HepG2 (cell line): Measurements from ENCODE around the gene ESRRB. TPM values are rescaled to one million over a fixed set of nuclear protein-coding genes. Genes with fewer than 3 reads are reported as not detected.

Experiments used
- ATAC-seq: fragments of 200-7000 bp; cut with Tn5 transposase; 3 replicates; pipeline ENCODE4 v1.9.1; 2020; ENCODE audit warnings: mild to moderate bottlenecking, moderate library complexity
- BruUV-seq: library from RNA; stranded (reverse); fragments of 400-500 nt; replicated peaks from 2 replicates; lab custom pipeline; 2021; lab: Mats Ljungman, UMichigan
- CTCF ChIA-PET: fragments of 300-600 bp; formaldehyde crosslinking; extraction: SDS; loops from one replicate; lab custom pipeline; 2021; ENCODE audit warnings: low total read pairs, inconsistent platforms, low intra/inter-chr PET ratio; lab: Yijun Ruan, JAX
- POLR2A ChIA-PET: fragments of 350-600 bp; sonication (Branson Sonifier 250); formaldehyde crosslinking; loops from one replicate; lab custom pipeline; 2020; ENCODE audit warnings: antibody characterized with exemption, inconsistent platforms; lab: Yijun Ruan, JAX
- DNase-seq: peaks from one replicate; pipeline ENCODE4 v3.0.0-alpha.2; 2015; ENCODE audit warnings: low spot score
- FAIRE-seq: peaks from 3 replicates; lab custom pipeline; 2011; peaks lifted over from hg19 to GRCh38; lab: Jason Lieb, UNC
- H2AFZ ChIP-seq: one replicate; pipeline ENCODE4 v1.6.1; 2011; ENCODE audit warnings: low read length, inconsistent platforms
- H3K27ac ChIP-seq: fragments of 300-600 bp; 3 replicates; pipeline ENCODE4 v1.8.0; 2011; ENCODE audit warnings: mixed run types, mild to moderate bottlenecking, mixed read lengths, low read length, inconsistent platforms; ENCODE audit not compliant: insufficient read depth; ENCODE audit errors: extremely low read length
- H3K27me3 ChIP-seq, 2 experiments: fragments of 200-600 bp in 1 of 2; 2 replicates in 1 of 2; 3 replicates in 1 of 2; pipeline versions ENCODE4 v1.6.0 to v1.8.0; 2011; ENCODE audit warnings: low read length in 2 of 2, mild to moderate bottlenecking in 2 of 2, moderate library complexity in 2 of 2, inconsistent platforms in 1 of 2; ENCODE audit not compliant: insufficient read depth in 2 of 2, control insufficient read depth in 1 of 2
- H3K36me3 ChIP-seq, 2 experiments: fragments of 200-600 bp in 1 of 2; replicated peaks in 1 of 2; 2 replicates in 1 of 2; 3 replicates in 1 of 2; pipeline versions ENCODE4 v1.5.1 to v1.8.0; 2011; ENCODE audit warnings: low read length in 2 of 2, inconsistent platforms in 1 of 2; ENCODE audit not compliant: insufficient read depth in 2 of 2, control insufficient read depth in 1 of 2
- H3K4me1 ChIP-seq: 2 replicates; pipeline ENCODE4 v1.5.1; 2012; ENCODE audit warnings: low read length, inconsistent platforms; ENCODE audit not compliant: insufficient read depth
- H3K4me2 ChIP-seq: 2 replicates; pipeline ENCODE4 v1.6.0; 2011; ENCODE audit warnings: low read depth, low read length, inconsistent platforms
- H3K4me3 ChIP-seq, 3 experiments: fragments of 200-600 bp in 1 of 3; sonication (generic), shearing (Covaris generic) in 1 of 3; replicated peaks in 1 of 3; 2 replicates each; pipeline ENCODE4 v1.5.1; 2011 to 2016; ENCODE audit warnings: low read length in 3 of 3, inconsistent platforms in 2 of 3, low read depth in 2 of 3, mild to moderate bottlenecking in 2 of 3, control low read depth in 1 of 3, mixed read lengths in 1 of 3; ENCODE audit not compliant: insufficient read depth in 1 of 3
- H3K79me2 ChIP-seq: one replicate; pipeline ENCODE4 v1.6.1; 2011; ENCODE audit warnings: low read length, inconsistent platforms; ENCODE audit not compliant: insufficient read depth
- H3K9ac ChIP-seq: 2 replicates; pipeline ENCODE4 v1.6.0; 2011; ENCODE audit warnings: mild to moderate bottlenecking, low read depth, low read length, inconsistent platforms; ENCODE audit not compliant: insufficient read depth
- H3K9me3 ChIP-seq: 2 replicates; pipeline ENCODE4 v1.5.1; 2012; ENCODE audit warnings: mild to moderate bottlenecking, low read length
- H4K20me1 ChIP-seq: 2 replicates; pipeline ENCODE4 v1.6.0; 2011; ENCODE audit warnings: inconsistent platforms, mild to moderate bottlenecking, low read length, moderate library complexity; ENCODE audit not compliant: insufficient read depth
- GPN1 ChIP-seq: sonication (generic); formaldehyde crosslinking; IDR thresholded peaks from 2 replicates; pipeline ENCODE4 v1.5.1; 2020; ENCODE audit warnings: missing genetic modification reagents, borderline replicate concordance
- MAFG ChIP-seq: sonication (generic); formaldehyde crosslinking; IDR thresholded peaks from 2 replicates; pipeline ENCODE4 v1.5.1; 2020; ENCODE audit warnings: mild to moderate bottlenecking, missing genetic modification reagents
- NFE2L2 ChIP-seq: fragments of 150-350 bp; IDR thresholded peaks from 2 replicates; pipeline ENCODE4 v1.6.1; 2014; ENCODE audit warnings: low read length
- SKI ChIP-seq: fragments of 450-650 bp; IDR thresholded peaks from one replicate; pipeline ENCODE4 v1.6.1; 2018; ENCODE audit warnings: mild to moderate bottlenecking; ENCODE audit not compliant: partially characterized antibody
- XRCC5 ChIP-seq: fragments of 200-400 bp; formaldehyde crosslinking; optimal IDR thresholded peaks from 2 replicates; pipeline ENCODE3; 2017; ENCODE audit warnings: mild to moderate bottlenecking, low read length
- YY1 ChIP-seq: IDR thresholded peaks from 2 replicates; pipeline ENCODE4 v1.6.1; 2011; ENCODE audit warnings: low read length, low read depth, moderate library complexity, mild to moderate bottlenecking; ENCODE audit not compliant: insufficient read depth, insufficient replicate concordance
- ZFP36L2 ChIP-seq: sonication (generic); formaldehyde crosslinking; IDR thresholded peaks from 2 replicates; pipeline ENCODE4 v1.4.0; 2020; ENCODE audit warnings: missing genetic modification reagents
- ZNF10 ChIP-seq: sonication (generic); formaldehyde crosslinking; IDR thresholded peaks from 2 replicates; pipeline ENCODE4 v1.4.0; 2020; ENCODE audit warnings: mild to moderate bottlenecking, low read depth, missing genetic modification reagents, borderline replicate concordance
- ZNF17 ChIP-seq: sonication (generic); formaldehyde crosslinking; IDR thresholded peaks from 2 replicates; pipeline ENCODE4 v1.5.0; 2020; ENCODE audit warnings: mild to moderate bottlenecking, missing genetic modification reagents
- ZNF343 ChIP-seq: sonication (generic); formaldehyde crosslinking; IDR thresholded peaks from 2 replicates; pipeline ENCODE4 v1.4.0; 2020; ENCODE audit warnings: mild to moderate bottlenecking, missing genetic modification reagents
- ZNF781 ChIP-seq: sonication (generic); formaldehyde crosslinking; IDR thresholded peaks from 2 replicates; pipeline ENCODE4 v1.5.1; 2020; ENCODE audit warnings: borderline replicate concordance, mild to moderate bottlenecking, missing genetic modification reagents; ENCODE audit errors: not compliant biosample characterization
- WGBS: methylation state at CpG from one replicate; pipeline ENCODE4 v1.1.6; 2017; ENCODE audit warnings: low lambda C conversion rate; 5-methylcytosine and 5-hydroxymethylcytosine counted together
- in situ Hi-C: cut with HindIII; loops from 2 replicates; pipeline ENCODE4 v1.10.0; 2017; ENCODE audit warnings: low pct_unique_long_range_greater_than_20kb; ENCODE audit not compliant: extremely low pct_ligation_motif_present
- intact Hi-C: fragments of 100-400 bp; cut with micrococcal nuclease; formaldehyde crosslinking; loops from one replicate; pipeline ENCODE4 v1.10.0; 2022; ENCODE audit not compliant: unreplicated experiment
- polyA plus RNA-seq, 8 experiments: library from polyadenylated mRNA; depleted of rRNA in 3 of 8; stranded (reverse) in 7 of 8; unstranded in 1 of 8; fragments of >200 nt; fragmentation: Illumina TruSeq in 4 of 8; extraction: Trizol in 4 of 8; gene quantifications; 2 replicates each; pipeline versions ENCODE4 v1.2.1 to v1.2.3, GENCODE V29; 2011 to 2016; ENCODE audit warnings: low read depth in 4 of 8, missing spikeins in 1 of 8, mixed read lengths in 1 of 8; ENCODE audit not compliant: insufficient read depth in 1 of 8
- total RNA-seq, 5 experiments: library from RNA; depleted of rRNA; stranded (reverse); fragments of >200 nt; fragmentation: Illumina TruSeq; extraction: Trizol; gene quantifications; 2 replicates each; pipeline ENCODE4 v1.2.3, GENCODE V29; 2016; ENCODE audit warnings: low read depth in 1 of 5
- TF ChIP-seq, protein P1 (sequence below): sonication (generic); formaldehyde crosslinking; IDR thresholded peaks from 2 replicates; pipeline ENCODE4 v1.5.0; 2020; ENCODE audit warnings: mild to moderate bottlenecking, missing genetic modification reagents
- TF ChIP-seq, protein P2 (sequence below): sonication (generic); formaldehyde crosslinking; IDR thresholded peaks from 2 replicates; pipeline ENCODE4 v1.8.1; 2022; ENCODE audit warnings: low read depth, mild to moderate bottlenecking, missing genetic modification reagents
- TF ChIP-seq, protein P3 (sequence below): sonication (generic); formaldehyde crosslinking; IDR thresholded peaks from 2 replicates; pipeline ENCODE4 v1.4.0; 2020; ENCODE audit warnings: missing genetic modification reagents
- TF ChIP-seq, protein P4 (sequence below): sonication (generic); formaldehyde crosslinking; IDR thresholded peaks from 2 replicates; pipeline ENCODE4 v1.8.1; 2023; ENCODE audit warnings: missing genetic modification reagents, inconsistent platforms, borderline replicate concordance

ESRRB gene
- total and polyA plus RNA-seq, 2 of the 13 experiments (the other 11 are each of a cell fraction or from before 2014, with no cell fraction given) = 0.04 to 0.33 TPM

DNA sequence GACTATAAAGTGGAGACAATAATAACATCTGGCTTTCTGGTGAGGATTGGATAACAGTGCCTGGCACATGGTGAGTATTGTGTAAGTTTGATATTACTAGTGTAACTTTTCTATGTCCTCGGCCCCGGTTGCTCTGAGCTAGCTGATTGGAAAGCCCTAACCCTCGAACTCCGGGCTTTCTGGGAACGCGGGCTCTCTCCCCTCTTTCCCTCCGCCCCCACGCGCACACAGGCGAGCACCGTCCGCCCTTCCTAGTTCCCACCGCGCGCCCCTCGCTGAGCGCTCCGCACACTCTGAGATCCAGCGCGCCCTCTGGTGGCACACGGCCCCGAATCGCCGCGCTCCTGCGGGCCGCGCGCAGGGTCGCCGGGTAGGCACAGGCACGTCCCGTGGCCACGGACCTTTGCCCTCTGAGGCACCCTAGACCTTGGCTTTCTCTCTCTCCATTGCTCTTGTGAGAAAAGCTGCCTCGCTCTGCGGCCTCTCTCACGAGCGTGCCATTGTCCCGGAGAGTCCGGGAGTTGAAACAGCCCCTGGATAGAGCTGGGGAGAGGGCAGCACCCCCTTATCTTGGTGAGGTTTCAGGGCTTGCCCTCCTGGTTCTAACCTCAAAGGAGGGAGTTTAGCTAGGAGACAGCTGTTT lies 23.2 kb upstream of the ESRRB start:
- ATAC-seq = peak; percentile 96
- DNase-seq = peak; percentile 43
- Histone ChIP-seq H3K4me1 (peaks cover 12% of the 10 kb centered on the region; the same call in 1 of the 2 replicates), H3K4me2 (peak overlapping the region; percentile 84), H3K9ac (no peak overlapping the region), H3K4me3 (peak overlapping the region in 2 of 3 experiments; percentile 28 to 59; a peak in 3 of 6 replicates), H3K27me3 (no peaks in the 10 kb centered on the region), H2AFZ (no peak overlapping the region), H3K9me3 (no peaks in the 10 kb centered on the region), H3K79me2 (no peaks in the 10 kb centered on the region), H4K20me1 (no peaks in the 10 kb centered on the region), H3K27ac (no peak overlapping the region), H3K36me3 (no peaks in the 10 kb centered on the region)
- in situ Hi-C loops = loop anchor here (5.0 kb wide), 1 partner anchor 300 kb away; no protein-coding TSS in a partner anchor
- intact Hi-C loops = loop anchor here (1.0 to 10.0 kb wide), 3 partner anchors 35 to 301 kb away; no protein-coding TSS in a partner anchor
- CTCF ChIA-PET = interaction anchor here (2.3 kb wide), 1 partner anchor 302 kb away, joined by 25 read pairs; no protein-coding TSS in a partner anchor
- no TSS peak for BruUV-seq
- 1% methylated on average over 16 of the region's 40 CpGs for WGBS
- FAIRE-seq = peak; percentile 39
- POLR2A ChIA-PET = interaction anchor here (0.7 kb wide), 1 partner anchor 125 kb away, joined by 3 read pairs; no protein-coding TSS in a partner anchor
- TF ChIP-seq ZNF781 (CRISPR knock-in tag) = peak; percentile 60
- no peak for TF ChIP-seq MAFG (CRISPR knock-in tag)
- TF ChIP-seq, protein P1, sequence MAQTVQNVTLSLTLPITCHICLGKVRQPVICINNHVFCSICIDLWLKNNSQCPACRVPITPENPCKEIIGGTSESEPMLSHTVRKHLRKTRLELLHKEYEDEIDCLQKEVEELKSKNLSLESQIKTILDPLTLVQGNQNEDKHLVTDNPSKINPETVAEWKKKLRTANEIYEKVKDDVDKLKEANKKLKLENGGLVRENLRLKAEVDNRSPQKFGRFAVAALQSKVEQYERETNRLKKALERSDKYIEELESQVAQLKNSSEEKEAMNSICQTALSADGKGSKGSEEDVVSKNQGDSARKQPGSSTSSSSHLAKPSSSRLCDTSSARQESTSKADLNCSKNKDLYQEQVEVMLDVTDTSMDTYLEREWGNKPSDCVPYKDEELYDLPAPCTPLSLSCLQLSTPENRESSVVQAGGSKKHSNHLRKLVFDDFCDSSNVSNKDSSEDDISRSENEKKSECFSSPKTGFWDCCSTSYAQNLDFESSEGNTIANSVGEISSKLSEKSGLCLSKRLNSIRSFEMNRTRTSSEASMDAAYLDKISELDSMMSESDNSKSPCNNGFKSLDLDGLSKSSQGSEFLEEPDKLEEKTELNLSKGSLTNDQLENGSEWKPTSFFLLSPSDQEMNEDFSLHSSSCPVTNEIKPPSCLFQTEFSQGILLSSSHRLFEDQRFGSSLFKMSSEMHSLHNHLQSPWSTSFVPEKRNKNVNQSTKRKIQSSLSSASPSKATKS (CRISPR knock-in tag) = no peak
- TF ChIP-seq, protein P2, sequence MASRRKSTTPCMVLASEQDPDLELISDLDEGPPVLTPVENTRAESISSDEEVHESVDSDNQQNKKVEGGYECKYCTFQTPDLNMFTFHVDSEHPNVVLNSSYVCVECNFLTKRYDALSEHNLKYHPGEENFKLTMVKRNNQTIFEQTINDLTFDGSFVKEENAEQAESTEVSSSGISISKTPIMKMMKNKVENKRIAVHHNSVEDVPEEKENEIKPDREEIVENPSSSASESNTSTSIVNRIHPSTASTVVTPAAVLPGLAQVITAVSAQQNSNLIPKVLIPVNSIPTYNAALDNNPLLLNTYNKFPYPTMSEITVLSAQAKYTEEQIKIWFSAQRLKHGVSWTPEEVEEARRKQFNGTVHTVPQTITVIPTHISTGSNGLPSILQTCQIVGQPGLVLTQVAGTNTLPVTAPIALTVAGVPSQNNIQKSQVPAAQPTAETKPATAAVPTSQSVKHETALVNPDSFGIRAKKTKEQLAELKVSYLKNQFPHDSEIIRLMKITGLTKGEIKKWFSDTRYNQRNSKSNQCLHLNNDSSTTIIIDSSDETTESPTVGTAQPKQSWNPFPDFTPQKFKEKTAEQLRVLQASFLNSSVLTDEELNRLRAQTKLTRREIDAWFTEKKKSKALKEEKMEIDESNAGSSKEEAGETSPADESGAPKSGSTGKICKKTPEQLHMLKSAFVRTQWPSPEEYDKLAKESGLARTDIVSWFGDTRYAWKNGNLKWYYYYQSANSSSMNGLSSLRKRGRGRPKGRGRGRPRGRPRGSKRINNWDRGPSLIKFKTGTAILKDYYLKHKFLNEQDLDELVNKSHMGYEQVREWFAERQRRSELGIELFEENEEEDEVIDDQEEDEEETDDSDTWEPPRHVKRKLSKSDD (CRISPR knock-in tag) = peak; percentile 68; the same call in 1 of the 2 replicates
- TF ChIP-seq, protein P3, sequence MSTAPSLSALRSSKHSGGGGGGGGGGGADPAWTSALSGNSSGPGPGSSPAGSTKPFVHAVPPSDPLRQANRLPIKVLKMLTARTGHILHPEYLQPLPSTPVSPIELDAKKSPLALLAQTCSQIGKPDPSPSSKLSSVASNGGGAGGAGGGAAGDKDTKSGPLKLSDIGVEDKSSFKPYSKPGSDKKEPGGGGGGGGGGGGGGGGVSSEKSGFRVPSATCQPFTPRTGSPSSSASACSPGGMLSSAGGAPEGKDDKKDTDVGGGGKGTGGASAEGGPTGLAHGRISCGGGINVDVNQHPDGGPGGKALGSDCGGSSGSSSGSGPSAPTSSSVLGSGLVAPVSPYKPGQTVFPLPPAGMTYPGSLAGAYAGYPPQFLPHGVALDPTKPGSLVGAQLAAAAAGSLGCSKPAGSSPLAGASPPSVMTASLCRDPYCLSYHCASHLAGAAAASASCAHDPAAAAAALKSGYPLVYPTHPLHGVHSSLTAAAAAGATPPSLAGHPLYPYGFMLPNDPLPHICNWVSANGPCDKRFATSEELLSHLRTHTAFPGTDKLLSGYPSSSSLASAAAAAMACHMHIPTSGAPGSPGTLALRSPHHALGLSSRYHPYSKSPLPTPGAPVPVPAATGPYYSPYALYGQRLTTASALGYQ = no peak
- TF ChIP-seq SKI = no peak
- TF ChIP-seq, protein P4, sequence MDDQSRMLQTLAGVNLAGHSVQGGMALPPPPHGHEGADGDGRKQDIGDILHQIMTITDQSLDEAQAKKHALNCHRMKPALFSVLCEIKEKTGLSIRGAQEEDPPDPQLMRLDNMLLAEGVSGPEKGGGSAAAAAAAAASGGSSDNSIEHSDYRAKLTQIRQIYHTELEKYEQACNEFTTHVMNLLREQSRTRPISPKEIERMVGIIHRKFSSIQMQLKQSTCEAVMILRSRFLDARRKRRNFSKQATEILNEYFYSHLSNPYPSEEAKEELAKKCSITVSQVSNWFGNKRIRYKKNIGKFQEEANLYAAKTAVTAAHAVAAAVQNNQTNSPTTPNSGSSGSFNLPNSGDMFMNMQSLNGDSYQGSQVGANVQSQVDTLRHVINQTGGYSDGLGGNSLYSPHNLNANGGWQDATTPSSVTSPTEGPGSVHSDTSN = no peak
- no peak for TF ChIP-seq ZNF10 (CRISPR knock-in tag)
- TF ChIP-seq ZNF17 = no peak
- no peak for TF ChIP-seq ZNF343 (CRISPR knock-in tag)
- TF ChIP-seq NFE2L2 = no peak
- TF ChIP-seq XRCC5 = peak; percentile 84
- TF ChIP-seq GPN1 (CRISPR knock-in tag) = no peak
- TF ChIP-seq ZFP36L2 = no peak
- TF ChIP-seq YY1 = peak; percentile 37
